HG03060 (cell line): ENCODE results near the gene KRTDAP.
"Not testable (repeated sequence)": the region's sequence is repeated elsewhere in the genome, so short reads cannot be mapped to it uniquely, and the experiment has no call there.

Experiments used
- ATAC-seq: cut with Tn5 transposase; IDR thresholded peaks from one replicate; pipeline ENCODE4 v1.9.1; 2021; ENCODE audit warnings: low read depth, moderate number of reproducible peaks; ENCODE audit not compliant: unreplicated experiment

The KRTDAP gene

GRCh38 chr19:35487656-35488182 lies 2.5 kb downstream of the KRTDAP start:
- ATAC-seq, result no peak

GRCh38 chr19:35486268-35486708 lies 4.0 kb downstream of the KRTDAP start:
- ATAC-seq, result no peak

GRCh38 chr19:35484252-35485036 lies 5.8 kb downstream of the KRTDAP start:
- ATAC-seq, result peak; percentile 86

GRCh38 chr19:35483089-35483488 lies 7.2 kb downstream of the KRTDAP start:
- ATAC-seq, result no peak

GRCh38 chr19:35478794-35479677 lies 11.2 kb downstream of the KRTDAP start:
- ATAC-seq, result no peak

GRCh38 chr19:35476149-35476548 lies 14.1 kb downstream of the KRTDAP start:
- no peak for ATAC-seq

GRCh38 chr19:35474594-35474993 lies 15.7 kb downstream of the KRTDAP start:
- ATAC-seq, result not testable (repeated sequence)

GRCh38 chr19:35474104-35474503 lies 16.2 kb downstream of the KRTDAP start:
- ATAC-seq, result no peak

GRCh38 chr19:35471946-35472345 lies 18.3 kb downstream of the KRTDAP start:
- no peak for ATAC-seq

GRCh38 chr19:35471075-35471474 lies 19.2 kb downstream of the KRTDAP start:
- not testable (repeated sequence) for ATAC-seq

- ATAC-seq, result no peak
These were observed 20.1 kb downstream of the KRTDAP start for GRCh38 chr19:35470128-35470527.

- no peak for ATAC-seq
These were observed 21.6 kb downstream of the KRTDAP start for GRCh38 chr19:35468637-35469036.

- no peak for ATAC-seq
These were observed 24.0 kb downstream of the KRTDAP start for GRCh38 chr19:35466259-35466658.

- not testable (repeated sequence) for ATAC-seq
These were observed 27.3 kb downstream of the KRTDAP start for GRCh38 chr19:35462956-35463355.

- ATAC-seq, result peak; percentile 54
These were observed 27.7 kb downstream of the KRTDAP start for GRCh38 chr19:35462476-35462953.

GRCh38 chr19:35461788-35462187 lies 28.5 kb downstream of the KRTDAP start:
- not testable (repeated sequence) for ATAC-seq

- ATAC-seq, result no peak
These were observed 29.2 kb downstream of the KRTDAP start for GRCh38 chr19:35461060-35461459.

GRCh38 chr19:35460608-35461007 lies 29.7 kb downstream of the KRTDAP start:
- ATAC-seq, result no peak

- no peak for ATAC-seq
These were observed 30.7 kb downstream of the KRTDAP start for GRCh38 chr19:35459414-35460082.

GRCh38 chr19:35458731-35459391 lies 31.4 kb downstream of the KRTDAP start:
- ATAC-seq, result no peak
